Endothelial cell (in vitro differentiated cells): ENCODE data around the gene FAM98A. TPM values are rescaled to one million over a fixed set of nuclear protein-coding genes. Genes with fewer than 3 reads are reported as not detected.

Experiments used
- DNase-seq: peaks from one replicate; pipeline ENCODE4 v3.0.0; 2021; ENCODE audit warnings: low spot score
- H3K27ac Mint-ChIP-seq: one replicate; pipeline ENCODE4 v1.8.0; 2021; ENCODE audit warnings: mixed read lengths, inconsistent platforms; ENCODE audit not compliant: unreplicated experiment
- H3K27me3 Mint-ChIP-seq: one replicate; pipeline ENCODE4 v1.8.0; 2021; ENCODE audit warnings: mild to moderate bottlenecking, moderate library complexity, mixed read lengths, inconsistent platforms; ENCODE audit not compliant: unreplicated experiment
- H3K36me3 Mint-ChIP-seq: one replicate; pipeline ENCODE4 v1.8.0; 2021; ENCODE audit warnings: mild to moderate bottlenecking, low read depth, mixed read lengths, inconsistent platforms; ENCODE audit not compliant: unreplicated experiment
- H3K4me1 Mint-ChIP-seq: one replicate; pipeline ENCODE4 v1.8.0; 2021; ENCODE audit warnings: mild to moderate bottlenecking, mixed read lengths, inconsistent platforms; ENCODE audit not compliant: unreplicated experiment
- H3K4me3 Mint-ChIP-seq: one replicate; pipeline ENCODE4 v1.8.0; 2021; ENCODE audit warnings: mild to moderate bottlenecking, mixed read lengths, inconsistent platforms; ENCODE audit not compliant: unreplicated experiment
- H3K9me3 Mint-ChIP-seq: one replicate; pipeline ENCODE4 v1.8.0; 2021; ENCODE audit warnings: mixed read lengths, inconsistent platforms; ENCODE audit not compliant: unreplicated experiment
- CTCF ChIP-seq: fragments of 200-600 bp; sonication (generic); IDR thresholded peaks from one replicate; pipeline ENCODE4 v1.5.0; 2021; ENCODE audit warnings: antibody characterized with exemption; ENCODE audit not compliant: unreplicated experiment
- total RNA-seq: library from RNA; stranded (reverse); fragmentation: NEBNext Ultra II Directional; extraction: Animal tissue kit (Norgen Biotek cat#: 25700); gene quantifications from one replicate; pipeline ENCODE4 v1.2.1, GENCODE V29; 2021; ENCODE audit not compliant: unreplicated experiment

Gene FAM98A
- total RNA-seq, 1 donor from 2014 or later = 47.9 TPM

GRCh38 chr2:33589444-33589843, 9.7 kb downstream of the FAM98A start:
- Mint-ChIP-seq H3K4me3 (no peak overlapping the region), H3K27me3 (peaks cover 3% of the 10 kb centered on the region), H3K27ac (no peak overlapping the region), H3K36me3 (peaks cover 25% of the 10 kb centered on the region), H3K9me3 (no peaks in the 10 kb centered on the region), H3K4me1 (peaks cover 8% of the 10 kb centered on the region)
- no peak for TF ChIP-seq CTCF
- DNase-seq = no peak

- H3K27ac Mint-ChIP-seq = no peak overlapping the region
- no peak overlapping the region for H3K4me3 Mint-ChIP-seq
- peaks cover 22% of the 10 kb centered on the region for H3K36me3 Mint-ChIP-seq
- peaks cover 8% of the 10 kb centered on the region for H3K4me1 Mint-ChIP-seq
- peaks cover 3% of the 10 kb centered on the region for H3K27me3 Mint-ChIP-seq
- H3K9me3 Mint-ChIP-seq = no peaks in the 10 kb centered on the region
- DNase-seq = no peak
- no peak for TF ChIP-seq CTCF
Measured at GRCh38 chr2:33588232-33588631, 10.9 kb downstream of the FAM98A start.

- Mint-ChIP-seq H3K27me3 (no peaks in the 10 kb centered on the region), H3K27ac (no peak overlapping the region), H3K36me3 (peaks cover 15% of the 10 kb centered on the region), H3K4me1 (peaks cover 11% of the 10 kb centered on the region), H3K4me3 (no peak overlapping the region), H3K9me3 (no peaks in the 10 kb centered on the region)
- DNase-seq = no peak
- no peak for TF ChIP-seq CTCF
Measured at GRCh38 chr2:33586766-33587165, 12.3 kb downstream of the FAM98A start.

GRCh38 chr2:33583194-33583938, 15.7 kb downstream of the FAM98A start:
- Mint-ChIP-seq H3K27ac (no peak overlapping the region), H3K9me3 (no peaks in the 10 kb centered on the region), H3K4me3 (no peak overlapping the region), H3K4me1 (peaks cover 10% of the 10 kb centered on the region), H3K27me3 (no peaks in the 10 kb centered on the region), H3K36me3 (peaks cover 15% of the 10 kb centered on the region)
- peak; percentile 82 for TF ChIP-seq CTCF
- DNase-seq = no peak

- H3K4me3 Mint-ChIP-seq = no peak overlapping the region
- H3K9me3 Mint-ChIP-seq = no peaks in the 10 kb centered on the region
- peak overlapping the region; percentile 49 for H3K27ac Mint-ChIP-seq
Measured at GRCh38 chr2:33581872-33582271, 17.2 kb downstream of the FAM98A start.

More at GRCh38 chr2:33581872-33582271, 17.2 kb downstream of the FAM98A start:
- no peak for DNase-seq
- TF ChIP-seq CTCF = no peak
- Mint-ChIP-seq H3K27me3 (no peaks in the 10 kb centered on the region), H3K4me1 (peaks cover 12% of the 10 kb centered on the region), H3K36me3 (peaks cover 15% of the 10 kb centered on the region)
